OCI-M2 (cell line): Measurements from ENCODE around the gene PUS10.
"Not testable (repeated sequence)": the region's sequence is repeated elsewhere in the genome, so short reads cannot be mapped to it uniquely, and the experiment has no call there.

Source experiments
- DNase-seq: peaks from one replicate; lab custom pipeline; 2025; ENCODE audit not compliant: unreplicated experiment; lab: John Stamatoyannopoulos, UW

Gene PUS10

GRCh38 chr2:60934165-60934722, 83.8 kb downstream of the PUS10 start:
- DNase-seq, result no peak

DNA sequence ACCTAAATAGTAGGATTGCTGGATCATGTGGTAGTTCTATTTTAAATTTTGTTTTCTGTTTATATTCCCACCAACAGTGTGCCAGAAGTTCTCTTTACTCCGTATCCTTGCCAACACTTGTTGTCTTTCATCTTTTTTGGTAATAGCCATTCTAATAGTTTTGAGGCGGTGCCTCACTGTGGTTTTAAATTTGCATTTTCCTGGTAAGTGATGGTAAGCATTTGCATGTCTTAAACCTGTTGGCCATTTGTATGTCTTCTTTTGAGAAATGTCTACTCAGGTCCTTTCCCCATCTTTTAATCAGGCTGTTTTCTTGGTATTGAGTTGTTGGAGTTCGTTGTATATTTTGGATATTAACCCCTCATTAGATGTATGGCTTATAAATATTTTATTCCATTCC, 85.1 kb downstream of the PUS10 start:
- DNase-seq, result no peak

- DNase-seq, result not testable (repeated sequence)
These were observed 86.0 kb downstream of the PUS10 start for GRCh38 chr2:60932061-60932460.

DNA sequence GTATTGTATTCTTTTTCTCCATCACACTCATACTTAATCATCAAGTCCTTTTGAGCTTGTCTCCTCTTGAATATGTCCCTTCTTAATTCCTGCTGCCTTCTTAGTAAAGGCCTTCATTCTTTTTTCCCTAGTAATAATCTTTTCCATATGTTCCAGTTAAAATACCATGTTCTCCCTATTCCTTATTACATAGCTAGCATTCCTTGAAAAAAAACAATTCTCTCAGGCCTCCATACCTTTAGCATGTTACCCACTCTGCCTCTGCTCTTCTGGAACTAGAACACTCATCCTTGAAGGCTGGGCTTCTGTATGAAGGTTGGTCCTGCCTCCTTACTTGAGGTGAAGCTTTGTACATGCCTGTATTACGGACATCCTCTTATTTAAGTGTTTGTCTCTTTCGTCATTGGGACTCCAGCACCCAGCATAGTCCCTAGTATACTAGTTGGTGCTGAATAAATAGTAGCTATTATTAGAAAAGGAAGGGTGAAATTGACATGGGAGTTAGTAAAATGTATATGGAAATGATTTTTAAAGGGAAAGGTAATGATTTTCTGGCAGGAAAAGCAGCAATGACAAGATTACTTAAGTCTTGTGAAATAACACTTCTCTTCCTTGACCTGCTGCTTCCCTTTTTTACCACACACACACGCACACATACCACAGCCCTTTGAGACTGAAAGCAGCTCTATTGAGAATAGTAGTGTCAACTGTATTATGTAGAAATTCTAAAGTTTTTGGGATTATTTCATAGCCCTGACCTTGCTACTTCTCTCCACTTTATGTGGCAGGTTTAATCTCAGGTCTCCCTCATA, 91.1 kb downstream of the PUS10 start:
- no peak for DNase-seq

GRCh38 chr2:60925994-60926740, 91.9 kb downstream of the PUS10 start:
- no peak for DNase-seq

- no peak for DNase-seq
These were observed 110.7 kb downstream of the PUS10 start for GRCh38 chr2:60907329-60907728.

DNA sequence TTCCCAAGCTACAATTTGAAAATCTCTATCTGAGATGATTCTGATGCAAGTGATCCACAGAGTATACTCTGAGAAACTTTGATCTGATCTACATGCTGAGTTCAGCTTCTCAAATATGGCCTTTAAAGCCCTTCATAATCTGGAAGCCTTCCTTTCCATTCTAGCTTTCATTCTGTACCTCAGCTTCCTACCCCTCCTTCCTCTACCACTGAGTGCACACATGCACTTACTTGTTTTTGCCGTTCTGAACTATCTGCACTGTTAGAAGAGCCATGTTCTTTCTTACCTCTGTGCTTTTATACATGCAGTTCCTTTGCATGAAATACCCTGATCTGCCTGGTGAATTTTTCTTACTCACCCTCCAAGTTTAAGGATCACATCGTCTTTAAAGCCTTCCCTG, 111.7 kb downstream of the PUS10 start:
- no peak for DNase-seq

- DNase-seq, result not testable (repeated sequence)
These were observed 112.2 kb downstream of the PUS10 start for GRCh38 chr2:60905867-60906266.

- DNase-seq, result not testable (repeated sequence)
These were observed 116.8 kb downstream of the PUS10 start for GRCh38 chr2:60901296-60901695.

GRCh38 chr2:60899892-60900249, 118.2 kb downstream of the PUS10 start:
- DNase-seq, result no peak

GRCh38 chr2:60899230-60899891, 118.7 kb downstream of the PUS10 start:
- DNase-seq, result no peak

DNA sequence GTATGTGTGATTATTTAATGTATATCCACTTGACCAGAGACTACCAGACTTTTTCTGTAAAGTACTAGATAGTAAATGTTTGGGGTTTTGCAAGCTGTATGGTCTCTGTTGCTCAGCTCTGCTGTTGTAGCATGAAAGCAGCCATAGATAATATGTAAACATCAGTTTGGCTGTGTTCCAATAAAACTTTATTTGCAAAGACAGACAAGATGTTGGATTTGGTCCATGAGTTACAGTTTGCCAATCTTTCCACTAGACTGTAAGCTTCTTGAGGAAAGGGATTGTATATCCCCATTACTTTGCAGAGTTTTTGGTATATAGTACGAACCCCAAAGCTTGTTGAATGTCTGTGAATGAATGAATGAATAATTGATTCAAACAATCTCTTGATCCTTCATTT, 119.5 kb downstream of the PUS10 start:
- DNase-seq, result no peak
